Activated naive CD8-positive, alpha-beta T cell treated with anti-CD3 and anti-CD28 coated beads, Interleukin-2, amount 50 U/mL, for 24 hours (primary cell): ENCODE results near the gene ZNF609.

Source experiments
- ATAC-seq: fragments of 150-1000 bp; cut with Tn5 transposase; one replicate; pipeline ENCODE4 v1.10.0; 2021
- DNase-seq: peaks from one replicate; pipeline ENCODE4 v3.0.0; 2021
- H3K27ac Mint-ChIP-seq: one replicate; pipeline ENCODE4 v1.8.0; 2021; ENCODE audit warnings: mild to moderate bottlenecking, mixed read lengths
- H3K27me3 Mint-ChIP-seq: one replicate; pipeline ENCODE4 v1.8.0; 2021; ENCODE audit warnings: mixed read lengths
- H3K36me3 Mint-ChIP-seq: one replicate; pipeline ENCODE4 v1.8.0; 2021; ENCODE audit warnings: low read depth, mixed read lengths
- H3K4me1 Mint-ChIP-seq: one replicate; pipeline ENCODE4 v1.8.0; 2021; ENCODE audit warnings: mixed read lengths
- H3K4me3 Mint-ChIP-seq: one replicate; pipeline ENCODE4 v1.8.0; 2021; ENCODE audit warnings: mild to moderate bottlenecking, moderate library complexity, mixed read lengths
- H3K9me3 Mint-ChIP-seq: one replicate; pipeline ENCODE4 v1.8.0; 2021; ENCODE audit warnings: mixed read lengths

The ZNF609 gene

DNA sequence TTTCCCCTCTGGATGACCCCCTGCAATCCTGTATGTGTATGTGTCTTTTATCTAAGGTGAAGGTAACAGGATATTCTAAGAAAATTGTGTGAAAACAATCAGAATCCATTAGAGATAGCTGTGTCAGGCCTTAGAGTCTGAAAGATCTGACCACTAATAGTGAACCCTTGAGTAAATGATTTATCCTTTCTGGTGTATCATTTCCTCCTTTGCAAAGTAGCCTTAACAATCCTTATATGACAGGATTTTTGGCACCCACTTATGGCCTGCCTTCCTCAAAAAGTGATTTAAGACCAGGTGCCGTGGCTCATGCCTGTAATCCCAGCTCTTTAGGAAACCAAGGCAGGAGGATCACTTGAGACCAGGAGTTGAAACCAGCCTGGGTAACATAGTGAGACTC lies 204.8 kb downstream of the ZNF609 start:
- H3K27me3 Mint-ChIP-seq, result no peaks in the 10 kb centered on the region
- H3K9me3 Mint-ChIP-seq, result no peaks in the 10 kb centered on the region
- no peak overlapping the region for H3K27ac Mint-ChIP-seq
- no peak overlapping the region for H3K4me3 Mint-ChIP-seq
- peaks cover 2% of the 10 kb centered on the region for H3K36me3 Mint-ChIP-seq
- DNase-seq (no peak), ATAC-seq (no peak)
- H3K4me1 Mint-ChIP-seq, result peaks cover 5% of the 10 kb centered on the region

DNA sequence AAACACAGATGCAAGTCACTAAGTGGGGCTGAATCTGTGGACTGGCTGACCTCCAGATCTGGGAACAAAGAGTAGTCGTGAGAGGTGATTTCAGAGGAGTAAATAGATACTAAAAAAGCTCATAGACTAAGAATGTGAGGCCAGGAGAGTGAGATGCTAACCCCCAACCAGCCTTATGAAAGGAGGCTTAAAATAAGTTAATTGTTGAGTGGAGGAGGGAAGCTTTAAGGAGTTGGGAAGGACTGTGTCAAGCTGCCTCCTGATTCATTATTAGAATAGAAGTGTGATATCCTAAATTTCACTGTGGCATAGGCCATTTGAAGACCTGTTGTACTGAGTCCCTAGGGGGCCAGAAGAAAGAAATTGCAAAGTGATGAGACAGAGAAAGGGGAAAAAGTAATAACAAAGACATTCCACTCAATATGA lies 207.4 kb downstream of the ZNF609 start:
- ATAC-seq, result no peak
- no peaks in the 10 kb centered on the region for H3K27me3 Mint-ChIP-seq
- H3K27ac Mint-ChIP-seq, result no peak overlapping the region
- no peaks in the 10 kb centered on the region for H3K9me3 Mint-ChIP-seq
- peaks cover 2% of the 10 kb centered on the region for H3K36me3 Mint-ChIP-seq
- DNase-seq, result no peak
- H3K4me1 Mint-ChIP-seq, result peaks cover 3% of the 10 kb centered on the region
- no peak overlapping the region for H3K4me3 Mint-ChIP-seq

DNA sequence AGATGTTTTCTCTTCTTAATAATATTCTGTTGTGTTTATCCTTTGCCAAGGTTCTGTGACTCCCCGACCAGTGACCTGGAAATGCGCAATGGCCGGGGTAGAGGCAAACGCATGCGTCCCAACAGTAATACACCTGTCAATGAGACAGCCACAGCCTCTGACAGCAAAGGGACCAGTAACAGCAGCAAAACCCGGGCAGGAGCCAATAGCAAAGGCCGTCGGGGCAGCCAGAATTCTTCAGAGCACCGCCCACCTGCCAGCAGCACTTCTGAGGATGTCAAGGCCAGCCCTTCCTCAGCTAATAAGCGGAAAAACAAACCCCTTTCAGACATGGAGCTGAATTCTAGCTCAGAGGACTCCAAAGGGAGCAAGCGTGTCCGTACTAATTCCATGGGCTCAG lies 213.5 kb downstream of the ZNF609 start:
- Mint-ChIP-seq H3K4me3 (no peak overlapping the region), H3K36me3 (peaks cover 14% of the 10 kb centered on the region), H3K27ac (no peak overlapping the region), H3K9me3 (no peaks in the 10 kb centered on the region), H3K4me1 (no peaks in the 10 kb centered on the region), H3K27me3 (no peaks in the 10 kb centered on the region)
- no peak for DNase-seq
- no peak for ATAC-seq

DNA sequence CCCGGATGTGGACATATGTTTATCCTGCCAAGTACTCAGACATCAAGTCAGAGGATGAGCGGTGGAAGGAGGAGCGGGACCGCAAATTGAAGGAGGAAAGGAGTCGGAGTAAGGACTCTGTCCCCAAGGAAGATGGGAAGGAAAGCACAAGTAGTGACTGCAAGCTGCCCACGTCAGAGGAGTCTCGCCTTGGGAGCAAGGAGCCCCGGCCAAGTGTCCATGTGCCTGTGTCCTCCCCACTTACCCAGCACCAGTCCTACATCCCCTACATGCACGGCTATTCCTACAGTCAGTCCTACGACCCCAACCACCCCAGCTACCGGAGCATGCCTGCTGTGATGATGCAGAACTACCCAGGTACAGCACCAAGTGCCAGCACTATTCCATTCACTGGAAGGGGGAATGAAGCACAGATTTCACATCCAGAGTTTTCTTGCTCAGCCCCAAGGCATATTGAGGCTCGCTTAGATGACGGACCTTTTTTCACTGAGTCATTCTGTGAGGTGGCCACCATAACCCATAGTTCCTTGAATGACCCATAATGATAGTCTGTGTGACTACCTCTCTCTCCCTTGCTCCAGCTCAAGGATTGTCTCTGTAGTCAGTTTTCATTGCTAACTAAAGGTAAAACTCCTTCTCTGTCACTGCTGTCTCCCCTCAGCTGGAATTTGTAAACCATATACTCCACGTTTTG lies 217.9 kb downstream of the ZNF609 start:
- Mint-ChIP-seq H3K36me3 (peaks cover 25% of the 10 kb centered on the region), H3K27ac (peak overlapping the region; percentile 1), H3K4me3 (no peak overlapping the region), H3K9me3 (no peaks in the 10 kb centered on the region), H3K4me1 (no peaks in the 10 kb centered on the region), H3K27me3 (no peaks in the 10 kb centered on the region)
- DNase-seq (no peak), ATAC-seq (no peak)

DNA sequence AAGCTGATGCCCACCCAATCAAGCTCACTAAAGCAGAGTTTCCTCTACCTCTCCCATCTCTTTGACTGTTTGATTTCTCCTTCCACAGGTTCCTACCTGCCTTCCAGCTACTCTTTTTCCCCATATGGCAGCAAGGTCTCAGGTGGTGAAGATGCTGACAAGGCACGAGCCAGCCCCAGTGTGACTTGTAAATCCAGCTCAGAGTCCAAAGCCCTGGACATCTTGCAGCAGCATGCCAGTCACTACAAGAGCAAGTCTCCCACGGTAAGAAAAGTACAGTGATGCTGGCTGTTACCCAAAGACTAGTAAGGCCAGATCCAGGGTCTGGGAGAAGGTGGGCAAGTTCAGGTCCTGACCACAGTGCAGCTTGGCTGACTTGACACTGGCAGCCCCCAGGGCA lies 219.7 kb downstream of the ZNF609 start:
- no peak overlapping the region for H3K27ac Mint-ChIP-seq
- no peak for ATAC-seq
- H3K4me1 Mint-ChIP-seq, result no peaks in the 10 kb centered on the region
- no peaks in the 10 kb centered on the region for H3K9me3 Mint-ChIP-seq
- H3K4me3 Mint-ChIP-seq, result no peak overlapping the region
- no peaks in the 10 kb centered on the region for H3K27me3 Mint-ChIP-seq
- peaks cover 19% of the 10 kb centered on the region for H3K36me3 Mint-ChIP-seq
- no peak for DNase-seq

DNA sequence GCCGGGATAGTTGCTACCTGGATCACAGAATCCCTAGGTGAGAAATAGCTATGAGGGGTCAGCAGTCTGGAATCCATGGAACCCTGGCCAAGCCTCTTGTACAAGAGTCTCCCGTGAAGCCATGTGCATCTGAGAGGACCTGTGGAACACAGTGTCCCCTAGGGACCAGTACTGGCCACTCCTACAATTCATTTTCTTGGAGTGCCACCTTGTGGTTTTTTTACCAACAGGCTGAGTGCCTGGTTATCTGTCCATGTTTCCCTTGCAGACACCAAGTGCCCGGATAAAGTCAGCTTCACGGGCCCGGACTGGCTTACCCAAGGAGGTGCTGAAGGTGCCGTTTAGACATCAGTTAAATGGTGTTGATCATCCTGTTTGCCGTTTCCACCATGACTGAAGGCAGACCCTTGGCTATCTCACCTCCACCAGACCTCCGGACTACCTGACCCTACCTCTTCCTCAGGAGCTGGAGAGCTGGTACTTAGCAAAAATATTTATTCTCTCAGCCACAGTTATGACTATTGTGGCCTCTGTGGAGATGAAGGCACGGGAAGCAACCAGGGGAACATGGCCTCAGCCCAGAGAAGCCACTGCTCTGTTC lies 221.1 kb downstream of the ZNF609 start:
- no peaks in the 10 kb centered on the region for H3K27me3 Mint-ChIP-seq
- no peak overlapping the region for H3K27ac Mint-ChIP-seq
- H3K9me3 Mint-ChIP-seq, result no peaks in the 10 kb centered on the region
- H3K4me1 Mint-ChIP-seq, result no peaks in the 10 kb centered on the region
- DNase-seq, result no peak
- H3K4me3 Mint-ChIP-seq, result no peak overlapping the region
- peaks cover 23% of the 10 kb centered on the region for H3K36me3 Mint-ChIP-seq
- peak; percentile 37 for ATAC-seq

DNA sequence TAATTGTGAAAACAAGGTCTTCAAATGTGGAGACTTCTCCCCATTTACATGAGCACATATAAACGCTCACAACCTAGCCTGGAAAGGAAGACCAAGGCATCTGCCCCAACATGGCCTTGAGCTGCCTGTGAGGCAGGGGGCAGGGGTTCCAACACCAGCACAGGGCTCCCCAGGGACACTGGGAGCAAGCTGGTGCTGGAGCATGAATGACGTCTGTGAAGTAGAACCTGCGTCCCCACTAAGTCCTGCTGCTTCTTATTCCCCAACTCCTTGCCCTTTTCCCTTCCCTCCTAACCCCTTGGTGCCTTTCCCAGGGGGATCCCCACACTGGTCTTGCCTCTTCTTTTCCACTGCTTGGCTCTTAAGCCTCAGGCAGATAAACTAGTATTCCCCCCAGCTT lies 221.9 kb downstream of the ZNF609 start:
- no peaks in the 10 kb centered on the region for H3K27me3 Mint-ChIP-seq
- DNase-seq (no peak), ATAC-seq (no peak)
- H3K4me1 Mint-ChIP-seq, result no peaks in the 10 kb centered on the region
- peaks cover 23% of the 10 kb centered on the region for H3K36me3 Mint-ChIP-seq
- H3K4me3 Mint-ChIP-seq, result no peak overlapping the region
- no peak overlapping the region for H3K27ac Mint-ChIP-seq
- H3K9me3 Mint-ChIP-seq, result no peaks in the 10 kb centered on the region

DNA sequence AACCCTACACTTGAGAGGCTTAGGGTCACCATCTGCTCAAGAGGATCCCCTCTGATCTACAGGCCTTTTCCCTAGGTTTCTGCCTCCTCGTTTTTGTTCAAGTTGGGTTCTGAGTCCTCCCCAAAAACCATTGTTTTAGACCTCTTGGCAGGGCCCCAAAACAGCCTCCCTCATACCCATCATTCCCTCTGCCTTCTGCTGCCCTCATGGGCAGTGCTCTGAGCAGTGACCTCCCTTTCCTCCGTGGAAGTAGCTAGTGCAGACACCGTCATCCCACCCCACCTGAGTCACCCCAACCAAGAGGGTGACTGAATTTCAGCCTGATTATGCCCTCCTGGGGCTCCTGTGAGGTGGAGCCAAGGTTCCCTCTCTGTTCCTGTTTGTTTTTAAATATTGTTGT lies 223.0 kb downstream of the ZNF609 start:
- H3K27me3 Mint-ChIP-seq, result no peaks in the 10 kb centered on the region
- H3K4me3 Mint-ChIP-seq, result no peak overlapping the region
- DNase-seq (no peak), ATAC-seq (no peak)
- H3K4me1 Mint-ChIP-seq, result no peaks in the 10 kb centered on the region
- no peaks in the 10 kb centered on the region for H3K9me3 Mint-ChIP-seq
- H3K36me3 Mint-ChIP-seq, result peaks cover 20% of the 10 kb centered on the region
- no peak overlapping the region for H3K27ac Mint-ChIP-seq

DNA sequence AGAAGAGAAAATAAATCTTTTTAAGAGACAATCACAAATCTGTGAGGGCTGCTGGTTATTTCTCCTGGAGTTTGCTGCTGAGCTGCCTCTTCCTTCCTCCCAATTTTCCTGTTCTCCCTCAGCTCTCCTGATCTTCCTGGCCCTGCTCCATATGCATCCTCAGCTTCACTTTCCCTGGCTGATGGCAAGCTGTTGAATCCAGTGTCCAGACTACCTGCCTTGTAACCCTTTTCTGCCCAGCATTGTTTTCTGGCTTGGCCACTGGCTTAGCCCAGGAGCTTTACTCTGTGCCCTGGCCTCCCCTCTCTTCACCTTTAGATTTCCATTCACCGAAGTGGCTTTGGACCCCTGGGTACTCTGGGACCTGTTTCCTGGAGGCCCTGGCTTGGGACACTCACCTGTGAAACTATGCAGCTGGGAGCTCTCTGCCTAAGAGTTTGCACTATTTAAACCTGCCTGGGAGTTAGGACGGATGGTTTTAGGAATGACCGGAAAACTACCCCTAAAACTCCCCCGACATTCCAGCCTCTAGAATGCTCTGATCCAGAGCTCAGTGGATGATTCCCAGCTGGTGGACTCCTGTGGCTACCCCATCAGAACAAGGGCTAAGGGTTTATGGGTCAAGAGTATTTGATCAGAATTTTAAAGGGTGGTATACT lies 225.0 kb downstream of the ZNF609 start:
- no peaks in the 10 kb centered on the region for H3K27me3 Mint-ChIP-seq
- peaks cover 16% of the 10 kb centered on the region for H3K36me3 Mint-ChIP-seq
- H3K27ac Mint-ChIP-seq, result peak overlapping the region; percentile 48
- DNase-seq, result no peak
- H3K9me3 Mint-ChIP-seq, result no peaks in the 10 kb centered on the region
- no peak overlapping the region for H3K4me3 Mint-ChIP-seq
- no peaks in the 10 kb centered on the region for H3K4me1 Mint-ChIP-seq
- no peak for ATAC-seq

DNA sequence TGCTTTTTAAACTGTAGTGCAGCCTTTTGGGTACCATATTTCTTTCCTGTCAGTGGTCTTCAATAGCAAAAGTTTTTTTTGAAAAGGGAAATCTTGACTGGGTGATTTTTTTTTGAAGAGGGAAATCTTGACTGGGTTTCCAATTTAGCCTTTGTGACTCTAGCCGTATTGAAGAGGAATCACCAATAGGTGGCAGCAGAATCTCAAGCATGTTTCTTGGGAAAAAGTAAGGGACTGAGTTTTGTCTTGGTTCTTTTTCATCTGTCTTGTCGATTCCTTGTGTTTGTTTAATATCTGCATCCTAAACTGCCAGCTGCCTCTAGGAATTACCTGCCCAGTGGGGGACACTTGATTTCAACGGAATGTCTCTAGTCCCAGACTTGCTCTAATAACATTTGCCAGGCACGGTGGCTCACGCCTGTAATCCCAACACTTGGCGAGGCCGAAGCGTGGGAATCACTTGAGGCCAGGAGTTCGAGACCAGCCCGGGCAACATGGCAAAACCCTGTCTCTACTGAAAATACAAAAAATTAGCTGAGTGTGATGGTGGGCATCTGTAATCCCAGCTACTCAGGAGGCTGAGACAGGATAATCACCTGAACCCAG lies 225.9 kb downstream of the ZNF609 start:
- Mint-ChIP-seq H3K9me3 (no peaks in the 10 kb centered on the region), H3K36me3 (peaks cover 10% of the 10 kb centered on the region), H3K4me1 (peaks cover under 1% of the 10 kb centered on the region), H3K4me3 (no peak overlapping the region), H3K27me3 (no peaks in the 10 kb centered on the region), H3K27ac (no peak overlapping the region)
- DNase-seq (no peak), ATAC-seq (no peak)

DNA sequence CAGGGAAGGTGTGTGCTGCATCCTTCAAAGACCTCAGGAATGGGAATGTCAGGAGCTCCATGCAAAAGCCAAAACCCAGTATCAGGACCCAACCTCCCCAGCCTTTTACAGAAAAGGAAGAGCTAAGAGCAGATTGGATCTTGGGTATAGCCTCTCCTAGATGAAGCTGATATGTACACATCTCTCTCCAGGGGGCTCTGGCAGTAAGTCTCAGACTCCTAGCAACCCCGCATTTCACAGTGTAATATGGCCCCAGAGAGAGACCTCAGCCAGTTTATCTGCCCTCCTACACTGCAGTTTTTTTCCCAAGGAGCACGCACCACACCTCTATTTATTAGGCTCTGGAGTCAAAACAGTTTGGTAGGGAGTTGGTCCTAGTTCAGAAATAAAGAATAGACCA lies 226.8 kb downstream of the ZNF609 start:
- Mint-ChIP-seq H3K27me3 (no peaks in the 10 kb centered on the region), H3K9me3 (no peaks in the 10 kb centered on the region), H3K4me3 (no peak overlapping the region), H3K4me1 (peaks cover 6% of the 10 kb centered on the region), H3K36me3 (peaks cover 6% of the 10 kb centered on the region), H3K27ac (no peak overlapping the region)
- no peak for DNase-seq
- ATAC-seq, result no peak

DNA sequence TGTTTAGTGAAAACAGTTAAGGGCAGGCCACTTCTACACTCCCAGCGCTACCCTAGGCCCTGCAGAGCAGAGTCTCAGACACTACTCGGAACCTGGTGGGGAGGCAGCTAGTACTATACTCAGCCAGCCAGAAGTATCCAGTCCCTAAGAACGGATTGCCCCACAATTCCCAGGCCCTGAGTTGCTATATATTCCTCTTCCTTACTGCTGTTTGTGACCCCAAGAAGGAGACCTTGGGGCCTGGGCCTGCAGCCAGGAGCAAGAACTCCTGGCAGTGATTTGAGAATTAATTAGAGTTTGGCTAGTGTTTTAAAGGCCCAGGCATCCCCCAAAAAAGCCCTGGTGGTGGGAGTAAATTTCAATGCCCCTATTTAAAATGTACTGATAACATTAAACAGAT lies 227.3 kb downstream of the ZNF609 start:
- H3K4me1 Mint-ChIP-seq, result peaks cover 6% of the 10 kb centered on the region
- no peak overlapping the region for H3K4me3 Mint-ChIP-seq
- no peak overlapping the region for H3K27ac Mint-ChIP-seq
- DNase-seq, result no peak
- H3K27me3 Mint-ChIP-seq, result no peaks in the 10 kb centered on the region
- no peaks in the 10 kb centered on the region for H3K9me3 Mint-ChIP-seq
- ATAC-seq, result no peak
- H3K36me3 Mint-ChIP-seq, result peaks cover 6% of the 10 kb centered on the region

DNA sequence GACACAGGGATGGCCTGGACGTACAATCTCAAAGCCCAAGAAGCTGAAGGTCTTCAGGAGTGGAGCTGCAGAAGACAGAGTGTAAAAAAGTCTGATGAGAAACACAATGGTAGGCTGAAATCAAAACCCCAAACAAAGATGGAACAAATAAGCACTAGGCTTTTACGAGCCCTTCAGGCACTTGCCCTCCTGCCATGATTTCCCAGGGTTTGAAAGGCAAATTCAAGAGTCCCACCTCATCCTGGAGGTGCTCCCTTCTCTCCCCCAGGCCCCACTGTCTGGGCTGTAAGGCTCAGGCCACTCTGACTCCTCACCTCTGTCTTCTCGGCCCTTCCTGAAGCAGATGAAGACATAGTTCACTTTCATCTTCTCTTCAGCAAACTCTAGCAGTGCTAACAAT lies 228.4 kb downstream of the ZNF609 start:
- Mint-ChIP-seq H3K27ac (no peak overlapping the region), H3K9me3 (no peaks in the 10 kb centered on the region), H3K4me3 (no peak overlapping the region), H3K36me3 (peaks cover 10% of the 10 kb centered on the region), H3K4me1 (peaks cover 16% of the 10 kb centered on the region), H3K27me3 (no peaks in the 10 kb centered on the region)
- DNase-seq (no peak), ATAC-seq (no peak)

DNA sequence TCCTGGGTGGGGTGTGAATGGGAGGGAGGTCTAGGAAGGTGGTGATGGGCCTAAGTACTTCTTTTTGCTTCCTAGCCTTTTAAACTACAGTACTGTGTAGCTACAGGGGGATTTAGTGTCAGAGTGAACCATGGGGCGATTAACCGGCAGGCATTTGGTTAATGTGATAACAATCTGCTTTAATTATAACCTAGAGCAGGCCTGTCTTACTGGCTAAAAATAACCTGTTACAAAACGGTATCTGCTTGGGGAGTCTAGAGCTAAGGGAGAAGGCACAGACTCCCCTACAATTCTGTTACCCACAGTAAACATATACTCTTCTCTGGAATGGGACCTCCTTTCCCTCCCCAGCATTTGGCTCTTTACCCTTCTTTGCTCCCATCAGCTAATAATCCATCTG lies 229.6 kb downstream of the ZNF609 start:
- H3K4me1 Mint-ChIP-seq, result peaks cover 16% of the 10 kb centered on the region
- no peak overlapping the region for H3K4me3 Mint-ChIP-seq
- DNase-seq (no peak), ATAC-seq (no peak)
- H3K27ac Mint-ChIP-seq, result peak overlapping the region; percentile 12
- H3K9me3 Mint-ChIP-seq, result no peaks in the 10 kb centered on the region
- H3K36me3 Mint-ChIP-seq, result peaks cover 13% of the 10 kb centered on the region
- H3K27me3 Mint-ChIP-seq, result no peaks in the 10 kb centered on the region
